WTC11 (cell line): ENCODE data around the gene DDX5.

Experiments used
- GABPB1 ChIP-seq: sonication (generic); formaldehyde crosslinking; IDR thresholded peaks from 2 replicates; pipeline ENCODE4 v1.8.1; 2023; ENCODE audit warnings: mild to moderate bottlenecking, missing genetic modification reagents
- SP1 ChIP-seq: sonication (generic); formaldehyde crosslinking; conservative IDR thresholded peaks from 2 replicates; pipeline ENCODE4 v1.8.1; 2022; ENCODE audit warnings: missing genetic modification reagents
- TF ChIP-seq, protein P1 (sequence below): fragments of 200-600 bp; IDR thresholded peaks from 2 replicates; pipeline ENCODE4 v1.8.0; 2022; ENCODE audit warnings: antibody characterized with exemption

DNA sequence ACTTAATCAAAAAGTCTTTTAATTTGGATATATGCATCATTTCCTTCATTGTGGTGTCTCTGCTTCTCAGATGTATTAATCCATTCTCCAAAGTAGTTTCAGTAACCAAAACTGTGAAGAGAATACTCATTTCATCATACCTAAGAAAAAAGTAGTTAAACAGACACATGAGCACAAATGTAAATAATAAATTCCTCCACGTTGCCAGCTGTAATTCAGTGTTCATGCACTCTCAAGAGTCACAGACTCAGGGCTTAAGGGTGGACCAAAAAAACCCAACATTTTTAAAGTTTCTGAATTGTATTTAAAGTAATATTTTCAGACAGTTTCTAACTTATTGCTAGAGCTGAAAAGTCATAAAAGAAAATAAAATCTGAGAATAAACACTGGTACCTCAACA lies 28.2 kb downstream of the DDX5 start:
- TF ChIP-seq GABPB1 = no peak
- TF ChIP-seq, protein P1, sequence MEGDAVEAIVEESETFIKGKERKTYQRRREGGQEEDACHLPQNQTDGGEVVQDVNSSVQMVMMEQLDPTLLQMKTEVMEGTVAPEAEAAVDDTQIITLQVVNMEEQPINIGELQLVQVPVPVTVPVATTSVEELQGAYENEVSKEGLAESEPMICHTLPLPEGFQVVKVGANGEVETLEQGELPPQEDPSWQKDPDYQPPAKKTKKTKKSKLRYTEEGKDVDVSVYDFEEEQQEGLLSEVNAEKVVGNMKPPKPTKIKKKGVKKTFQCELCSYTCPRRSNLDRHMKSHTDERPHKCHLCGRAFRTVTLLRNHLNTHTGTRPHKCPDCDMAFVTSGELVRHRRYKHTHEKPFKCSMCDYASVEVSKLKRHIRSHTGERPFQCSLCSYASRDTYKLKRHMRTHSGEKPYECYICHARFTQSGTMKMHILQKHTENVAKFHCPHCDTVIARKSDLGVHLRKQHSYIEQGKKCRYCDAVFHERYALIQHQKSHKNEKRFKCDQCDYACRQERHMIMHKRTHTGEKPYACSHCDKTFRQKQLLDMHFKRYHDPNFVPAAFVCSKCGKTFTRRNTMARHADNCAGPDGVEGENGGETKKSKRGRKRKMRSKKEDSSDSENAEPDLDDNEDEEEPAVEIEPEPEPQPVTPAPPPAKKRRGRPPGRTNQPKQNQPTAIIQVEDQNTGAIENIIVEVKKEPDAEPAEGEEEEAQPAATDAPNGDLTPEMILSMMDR = no peak
- no peak for TF ChIP-seq SP1 (CRISPR knock-in tag)
